HG02840 (cell line): Measurements from ENCODE around the gene STK32C.
A peak's percentile ranks its signal among the peaks of the same experiment; 100 is the strongest.
"Not testable (repeated sequence)": the region's sequence is repeated elsewhere in the genome, so short reads cannot be mapped to it uniquely, and the experiment has no call there.

Experiments
- ATAC-seq: cut with Tn5 transposase; IDR thresholded peaks from one replicate; pipeline ENCODE4 v1.9.1; 2021; ENCODE audit warnings: mild to moderate bottlenecking, moderate library complexity, moderate number of reproducible peaks; ENCODE audit not compliant: unreplicated experiment, low FRiP score

Gene STK32C

GRCh38 chr10:132339276-132339675, 31.5 kb upstream of the STK32C start:
- no peak for ATAC-seq

- ATAC-seq = no peak
Measured at GRCh38 chr10:132338876-132339275, 31.1 kb upstream of the STK32C start.

- ATAC-seq = not testable (repeated sequence)
Measured at GRCh38 chr10:132337854-132338253, 30.1 kb upstream of the STK32C start.

GRCh38 chr10:132336919-132337407, 29.2 kb upstream of the STK32C start:
- no peak for ATAC-seq

GRCh38 chr10:132336064-132336746, 28.5 kb upstream of the STK32C start:
- no peak for ATAC-seq

GRCh38 chr10:132335189-132336063, 27.7 kb upstream of the STK32C start:
- ATAC-seq = peak; percentile 30

GRCh38 chr10:132334631-132335188, 27.0 kb upstream of the STK32C start:
- ATAC-seq = no peak

GRCh38 chr10:132333386-132333785, 25.6 kb upstream of the STK32C start:
- ATAC-seq = no peak

- peak; percentile 28 for ATAC-seq
Measured at GRCh38 chr10:132332433-132332754, 24.6 kb upstream of the STK32C start.

GRCh38 chr10:132331601-132332432, 24.1 kb upstream of the STK32C start, which contains the start of gene LRRC27:
TSS of gene LRRC27 (plus strand) at chr10:132332193. CDS start at chr10:132333525, 1,332 bp downstream.
- peak; percentile 80 for ATAC-seq

- no peak for ATAC-seq
Measured at GRCh38 chr10:132330486-132330833, 22.7 kb upstream of the STK32C start.

- no peak for ATAC-seq
Measured at GRCh38 chr10:132329565-132330485, 22.1 kb upstream of the STK32C start.

- no peak for ATAC-seq
Measured at GRCh38 chr10:132328738-132329137, 21.0 kb upstream of the STK32C start.

- no peak for ATAC-seq
Measured at GRCh38 chr10:132328106-132328505, 20.4 kb upstream of the STK32C start.

GRCh38 chr10:132326925-132327324, 19.2 kb upstream of the STK32C start:
- ATAC-seq = no peak

GRCh38 chr10:132326344-132326889, 18.7 kb upstream of the STK32C start:
- ATAC-seq = no peak

- no peak for ATAC-seq
Measured at GRCh38 chr10:132324186-132324585, 16.4 kb upstream of the STK32C start.

GRCh38 chr10:132322586-132323048, 14.9 kb upstream of the STK32C start:
- no peak for ATAC-seq

GRCh38 chr10:132321726-132322125, 14.0 kb upstream of the STK32C start:
- no peak for ATAC-seq
